Stimulated activated CD4-positive, alpha-beta T cell treated with anti-CD3 and anti-CD28 coated beads, Interleukin-1b, Interleukin-23, amount 100 ng/mL, for 1 hour (primary cell): Measurements from ENCODE around the gene FNDC3B.
"Not testable (repeated sequence)": the region's sequence is repeated elsewhere in the genome, so short reads cannot be mapped to it uniquely, and the experiment has no call there.

Experiments
- DNase-seq, 2 donors: peaks; one replicate each; pipeline ENCODE4 v3.0.0-alpha.2; 2020; ENCODE audit warnings: low read depth in 2 of 2

The FNDC3B gene

DNA sequence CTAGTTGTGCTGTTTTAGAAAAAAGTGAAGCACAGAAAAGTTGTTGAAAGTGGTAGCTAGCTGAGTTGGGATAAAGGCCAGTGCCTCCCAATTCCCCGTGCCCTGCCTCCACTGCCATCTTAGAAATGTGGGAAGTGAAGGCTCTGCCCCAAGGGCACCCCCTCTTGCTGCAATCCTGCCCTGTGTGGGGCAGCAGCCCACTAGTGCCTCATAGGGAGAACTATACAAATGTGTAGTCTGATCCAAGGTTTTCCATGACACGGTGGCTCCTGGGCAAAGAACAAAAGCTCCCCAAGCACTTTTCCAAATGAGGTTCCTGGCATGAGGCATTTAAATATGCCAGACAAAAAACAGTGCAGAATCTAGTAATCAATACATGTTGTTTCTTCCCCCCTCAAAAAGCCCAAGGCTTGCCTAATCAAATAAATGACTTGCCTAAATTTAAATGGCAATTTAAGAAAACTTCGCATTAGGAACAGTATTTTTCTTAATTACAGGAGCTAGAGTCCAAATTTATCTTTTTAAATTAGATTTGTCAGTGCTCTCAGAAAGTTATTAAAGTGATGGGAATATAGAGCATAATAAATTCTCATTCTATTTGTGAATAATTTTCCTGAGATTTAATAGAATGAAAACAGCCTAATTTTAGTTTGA lies 325.1 kb downstream of the FNDC3B start:
- no peak for DNase-seq

DNA sequence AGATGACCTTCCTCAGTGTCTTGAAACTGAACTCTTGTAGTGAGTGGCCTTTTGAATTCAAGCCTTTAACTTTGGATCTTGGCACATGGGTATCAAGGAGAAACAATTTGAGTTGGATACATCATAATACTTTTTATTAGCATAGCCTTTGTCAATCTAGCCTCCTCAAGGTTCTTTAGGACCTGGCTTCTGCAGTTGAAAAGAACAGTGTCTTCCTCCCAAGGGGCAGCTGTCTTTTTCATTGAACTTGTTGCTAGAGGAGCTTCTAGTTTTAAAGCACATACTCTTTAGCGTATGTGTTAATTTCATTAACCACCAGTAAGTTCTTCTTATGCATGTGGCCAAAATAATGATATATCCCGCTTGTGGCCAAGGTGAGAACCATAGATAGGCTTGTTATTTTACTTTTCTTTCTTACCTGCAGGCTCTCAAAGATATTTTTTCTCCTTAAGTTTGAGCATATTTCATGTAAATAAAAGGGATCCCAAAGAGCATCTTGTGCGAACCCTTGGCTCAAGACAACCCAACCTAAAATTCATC lies 325.7 kb downstream of the FNDC3B start:
- DNase-seq: no peak

DNA sequence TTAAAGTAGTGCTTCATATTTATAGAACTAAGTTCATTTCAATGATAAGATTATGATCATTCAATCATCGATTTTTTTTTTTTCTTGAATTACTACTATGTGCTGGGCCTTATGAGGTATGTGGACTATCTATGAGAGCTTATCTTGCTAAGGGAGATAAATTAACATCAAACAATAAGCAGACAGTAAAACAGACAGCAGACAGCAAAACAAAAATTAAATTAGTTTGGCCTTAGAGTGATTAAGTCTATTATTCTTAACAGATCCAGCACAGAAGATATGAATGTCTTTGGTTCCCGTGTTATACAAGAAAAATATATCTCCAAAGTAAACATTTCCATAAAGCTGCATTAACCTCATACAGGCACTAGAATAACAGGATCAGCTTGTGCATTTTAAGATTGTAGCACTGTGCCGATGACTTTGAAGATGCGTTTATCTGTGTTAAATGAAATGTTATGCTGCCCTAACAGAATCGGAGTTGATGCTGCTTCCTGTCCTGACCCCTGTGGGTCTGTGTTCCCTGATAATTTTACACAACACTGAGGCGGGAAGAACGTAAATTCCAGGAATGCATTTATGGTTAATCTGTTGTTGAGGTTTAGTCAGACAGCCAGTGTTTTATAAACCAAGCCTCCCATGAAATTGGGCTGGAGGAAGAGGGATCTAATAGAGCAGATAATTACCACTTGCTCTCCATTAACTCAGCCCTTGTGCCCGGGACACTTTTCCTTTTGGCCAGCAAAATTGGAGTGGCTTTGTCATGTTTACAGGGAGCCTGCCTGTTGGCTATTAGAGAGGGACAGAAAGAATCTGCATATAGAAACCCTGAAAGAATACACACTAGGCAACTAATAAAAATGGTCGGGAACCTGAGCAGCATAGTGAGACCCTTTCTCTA lies 328.1 kb downstream of the FNDC3B start:
- no peak for DNase-seq

DNA sequence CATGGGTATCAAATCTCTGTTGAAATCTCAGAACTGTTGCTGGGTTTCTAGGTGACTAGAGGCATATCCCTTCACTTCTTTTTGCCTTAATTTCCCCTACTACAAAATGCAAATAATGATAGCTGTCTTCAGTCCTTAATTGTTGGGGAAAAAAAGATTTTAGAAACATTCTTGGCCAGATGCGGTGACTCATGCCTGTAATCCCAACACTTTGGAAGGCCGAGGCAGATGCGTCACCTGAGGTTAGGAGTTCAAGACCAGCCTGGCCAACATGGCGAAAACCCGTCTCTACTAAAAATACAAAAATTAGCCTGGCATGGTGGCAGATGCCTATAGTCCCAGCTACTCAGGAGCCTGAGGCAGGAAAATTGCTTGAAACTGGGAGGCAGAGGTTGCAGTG lies 329.2 kb downstream of the FNDC3B start:
- DNase-seq: not testable (repeated sequence)

DNA sequence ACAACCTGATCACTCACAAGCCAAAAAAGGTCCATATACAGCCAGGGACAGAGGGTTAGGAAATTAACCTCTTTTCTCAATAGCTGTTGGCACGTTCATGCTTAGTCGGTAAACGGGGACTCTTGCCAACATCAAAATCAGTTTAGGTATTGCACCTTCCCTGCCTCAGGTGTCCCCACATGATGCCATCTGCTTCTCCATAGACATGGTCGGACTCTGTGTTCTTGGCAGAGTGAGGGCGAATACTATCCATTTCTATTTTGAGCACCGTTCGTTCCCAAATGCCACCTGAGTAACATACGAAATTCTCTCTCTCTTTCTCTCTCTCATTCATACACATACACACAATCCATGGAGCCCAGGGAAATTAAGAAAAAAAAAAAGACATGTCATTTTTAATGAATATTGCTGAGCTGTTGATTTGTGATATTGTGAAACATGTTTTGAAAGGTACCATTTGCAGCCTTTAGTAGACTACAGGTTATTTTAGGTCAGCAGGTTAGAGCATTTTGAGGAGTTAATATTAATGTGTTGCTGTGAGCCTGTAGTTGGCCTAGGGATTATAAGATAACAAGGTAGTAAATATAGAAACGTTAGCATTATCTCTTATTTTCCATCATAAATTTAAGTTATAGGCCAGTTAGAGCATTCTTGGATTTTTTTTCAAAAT lies 330.3 kb downstream of the FNDC3B start:
- no peak for DNase-seq

DNA sequence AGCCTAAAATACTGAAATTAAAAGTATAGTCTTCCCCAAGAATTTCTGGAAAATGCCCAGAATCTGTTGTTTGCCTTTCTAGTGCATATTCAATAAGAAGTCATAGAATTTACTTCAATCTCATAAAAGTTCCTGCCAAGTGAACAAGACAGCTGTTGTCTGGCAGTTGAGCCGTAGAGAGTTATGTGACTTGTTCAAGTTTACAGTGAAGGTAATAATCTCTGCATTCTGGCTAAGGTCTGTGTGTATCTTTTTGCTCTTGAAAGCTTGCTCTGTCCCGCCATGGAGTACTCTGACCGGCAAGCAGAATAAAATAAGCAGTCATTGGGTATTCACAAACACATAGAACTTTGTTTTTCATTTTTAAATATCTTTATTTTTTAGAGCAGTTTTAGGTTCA lies 331.0 kb downstream of the FNDC3B start:
- no peak for DNase-seq

DNA sequence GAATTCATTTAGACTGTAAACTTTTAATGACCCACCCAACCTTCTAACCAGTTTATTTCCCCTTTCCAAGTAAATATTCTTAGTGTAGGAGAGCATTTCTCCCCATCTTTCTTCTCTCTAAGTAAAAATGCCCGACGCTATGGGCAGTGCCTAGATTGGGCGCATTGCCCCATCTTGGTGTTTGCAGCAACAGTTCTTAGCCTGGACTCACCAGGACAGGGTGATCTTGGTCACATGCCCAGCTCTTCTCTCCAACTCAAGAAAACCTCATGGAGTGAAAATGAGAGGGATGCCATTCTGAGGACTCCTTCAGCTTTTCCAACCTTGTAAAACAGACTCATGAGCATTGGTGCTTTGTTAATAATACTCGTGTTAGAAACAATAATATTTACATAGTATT lies 332.2 kb downstream of the FNDC3B start:
- DNase-seq: no peak

DNA sequence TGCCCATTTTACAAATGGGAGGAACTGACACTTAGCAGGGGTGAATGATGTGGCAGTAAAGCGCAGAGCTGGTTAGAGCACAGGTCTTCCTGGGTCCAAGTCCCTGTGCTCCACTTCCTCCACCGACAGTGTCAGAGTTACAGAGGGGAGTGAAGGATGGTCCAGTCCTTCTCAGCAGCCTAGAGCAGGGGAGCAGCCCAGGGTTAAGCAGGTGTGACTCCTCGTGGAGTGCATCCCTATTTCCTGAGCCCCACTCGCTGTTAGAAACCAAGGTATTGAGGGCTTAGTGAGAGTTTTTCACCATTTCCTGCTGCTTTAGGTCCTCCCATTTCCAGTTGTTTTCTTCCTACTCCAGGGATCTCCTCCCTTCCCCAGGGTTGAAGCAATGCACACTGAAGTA lies 333.5 kb downstream of the FNDC3B start:
- DNase-seq: no peak

DNA sequence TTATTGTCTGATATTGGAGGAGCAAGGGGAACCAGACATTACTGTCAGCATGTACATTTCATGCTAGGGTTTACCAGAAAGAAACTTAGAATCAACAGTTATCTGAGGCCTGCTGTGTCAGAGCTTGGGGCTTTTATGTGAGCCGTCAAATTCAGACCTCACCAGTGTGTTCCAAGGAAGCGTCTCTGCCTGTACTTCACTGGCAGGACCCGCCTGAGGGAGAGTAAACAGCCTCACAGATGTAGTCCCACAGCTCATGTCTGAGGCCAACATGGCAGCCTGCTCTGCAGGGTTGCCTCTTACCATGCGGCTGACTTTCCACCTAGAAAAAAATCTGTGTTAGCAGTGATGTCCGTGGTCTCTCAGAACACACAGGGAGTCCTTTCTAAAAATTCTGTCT lies 334.5 kb downstream of the FNDC3B start:
- no peak for DNase-seq

DNA sequence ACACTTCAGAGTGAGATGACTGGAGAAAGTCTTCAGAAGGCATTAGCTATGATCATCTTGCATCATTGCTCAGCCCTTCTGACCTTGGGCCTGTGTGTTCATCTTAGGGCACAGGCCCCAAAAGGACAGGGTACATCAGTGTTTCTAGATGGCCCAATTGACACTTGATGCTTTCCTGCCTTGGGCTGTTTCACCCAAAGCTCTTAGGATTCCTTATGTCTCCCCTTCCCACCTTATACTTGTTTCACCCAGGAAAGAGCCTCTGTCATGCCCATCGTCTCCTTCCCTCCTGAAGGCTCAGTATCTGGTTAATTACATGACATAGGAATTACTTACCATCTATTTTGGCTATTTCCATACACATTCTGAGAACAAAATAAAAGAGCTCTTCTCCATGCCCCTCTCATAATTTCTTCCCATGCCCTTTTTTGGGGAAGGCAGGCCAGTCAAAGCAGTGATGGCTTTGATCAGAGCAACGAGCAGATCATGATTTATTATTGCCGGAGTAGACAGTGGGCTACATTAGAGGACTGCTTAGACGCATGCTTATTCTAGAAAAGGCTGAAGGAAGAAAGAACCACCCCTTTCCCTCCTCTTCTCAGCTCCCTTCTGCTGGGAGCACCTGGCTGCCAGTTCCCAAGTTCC lies 335.9 kb downstream of the FNDC3B start:
- no peak for DNase-seq

DNA sequence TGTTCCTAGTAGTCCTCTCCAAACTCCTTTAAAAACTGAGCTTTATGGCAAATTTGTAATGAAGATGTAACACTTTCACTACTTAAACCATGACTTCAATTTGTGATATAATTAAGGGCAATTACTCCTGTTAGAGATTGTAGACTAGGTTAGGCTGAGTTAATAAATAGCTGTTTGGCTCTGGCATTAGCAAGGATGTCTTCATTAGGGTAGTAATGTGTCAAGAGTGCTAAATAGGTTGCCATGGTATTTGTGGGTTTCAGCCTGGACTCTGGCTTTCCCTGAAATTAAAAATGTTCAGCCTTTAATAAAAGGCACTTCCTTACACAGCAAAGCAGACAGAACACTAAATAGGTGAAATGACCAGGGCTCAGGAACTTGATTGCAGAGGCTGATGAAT lies 337.0 kb downstream of the FNDC3B start:
- DNase-seq: no peak

DNA sequence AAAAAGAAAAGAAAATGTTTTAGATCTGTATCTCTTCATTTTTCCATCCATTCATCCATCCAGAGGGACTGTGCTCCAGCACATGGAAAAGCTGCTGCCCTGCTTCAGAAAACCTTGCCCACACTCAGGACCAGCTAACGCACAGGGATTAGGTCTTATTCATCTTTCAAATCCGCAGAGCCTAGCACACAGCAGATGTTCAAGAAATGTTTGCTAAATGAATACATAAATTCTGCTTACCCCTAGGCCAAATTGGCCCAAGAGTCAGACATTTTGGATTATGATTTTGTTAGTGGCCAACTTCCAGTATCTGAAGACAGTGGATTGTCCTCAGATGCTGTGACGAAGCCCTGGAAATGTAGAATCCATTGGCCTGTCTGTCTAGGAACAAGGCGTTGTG lies 337.5 kb downstream of the FNDC3B start:
- no peak for DNase-seq

DNA sequence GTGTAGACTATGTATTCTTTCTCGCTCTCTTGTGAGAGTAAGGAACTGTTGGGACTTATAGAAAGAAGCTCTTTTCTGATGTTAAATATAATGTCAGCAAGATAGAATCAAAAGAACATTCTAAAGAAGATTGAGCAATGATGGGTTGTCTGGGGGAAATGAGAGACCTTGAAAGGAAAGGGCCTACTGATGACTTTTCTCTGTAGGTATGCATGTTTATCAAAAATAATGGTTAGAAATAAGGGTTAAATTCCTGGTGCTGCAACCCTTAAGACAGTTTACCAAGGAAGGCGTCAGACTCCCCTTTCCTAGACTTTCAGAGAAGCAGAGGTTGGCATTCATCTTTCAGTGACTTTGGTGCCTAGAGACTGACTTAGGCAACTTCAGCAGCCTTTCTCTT lies 339.1 kb downstream of the FNDC3B start:
- DNase-seq: no peak

DNA sequence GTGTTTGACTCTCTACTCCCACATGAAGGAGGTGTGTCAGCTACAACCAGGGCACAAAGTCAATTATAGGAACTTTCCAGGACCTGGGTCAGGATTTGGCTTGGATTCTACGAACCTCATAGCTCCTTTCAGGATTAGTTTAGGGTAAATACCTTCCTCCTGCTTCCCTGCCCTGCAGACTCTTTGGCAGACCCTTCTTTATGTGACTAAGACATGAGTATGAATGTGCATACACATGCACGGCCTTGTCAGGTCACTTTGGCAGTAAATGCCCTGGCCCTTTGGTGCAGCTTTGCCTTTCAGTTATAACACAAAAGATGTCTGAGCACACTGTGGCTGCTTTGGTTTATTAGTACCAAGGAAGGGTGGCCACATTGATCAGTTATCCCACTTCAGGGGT lies 340.0 kb downstream of the FNDC3B start:
- DNase-seq: no peak

DNA sequence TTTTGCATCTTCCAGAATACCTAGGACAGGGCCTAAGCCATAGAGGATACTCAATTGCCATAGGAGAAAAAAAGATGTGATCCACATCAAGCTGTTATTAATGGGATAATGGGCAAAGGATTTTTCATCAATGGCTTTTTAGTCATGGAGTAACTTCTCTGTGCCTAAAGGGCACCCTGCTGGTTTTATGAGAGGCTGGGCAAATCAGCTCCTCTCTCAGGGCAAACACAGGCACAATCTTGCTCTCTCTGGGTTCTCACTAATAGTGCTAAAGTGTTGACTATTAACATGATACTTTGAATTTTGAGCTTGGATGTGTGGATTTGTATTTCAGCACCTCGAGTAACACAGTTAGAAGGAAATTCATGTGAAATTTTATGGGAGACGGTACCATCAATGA lies 341.3 kb downstream of the FNDC3B start:
- no peak for DNase-seq

DNA sequence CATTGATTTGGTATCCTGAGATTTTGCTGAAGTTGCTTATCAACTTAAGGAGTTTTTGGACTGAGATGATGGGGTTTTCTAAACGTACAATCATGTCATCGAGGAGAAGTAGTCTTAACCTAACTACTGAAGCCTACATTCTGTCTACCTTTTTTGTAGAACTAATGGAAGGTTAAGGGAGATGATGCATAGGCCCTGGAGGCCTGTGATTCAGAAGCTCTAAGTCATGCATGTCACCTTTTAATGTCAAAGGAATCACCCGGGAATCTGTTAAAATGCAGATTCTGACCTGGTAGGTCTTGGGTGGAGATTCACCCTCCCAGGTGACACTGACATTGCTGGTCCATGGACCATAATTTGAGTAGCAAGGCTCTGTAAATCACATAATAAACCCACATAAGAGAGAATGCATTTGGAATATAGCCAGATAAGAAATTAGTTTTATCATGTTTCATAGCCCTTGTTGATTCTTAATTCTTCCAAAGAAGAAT lies 344.0 kb downstream of the FNDC3B start:
- DNase-seq: no peak

DNA sequence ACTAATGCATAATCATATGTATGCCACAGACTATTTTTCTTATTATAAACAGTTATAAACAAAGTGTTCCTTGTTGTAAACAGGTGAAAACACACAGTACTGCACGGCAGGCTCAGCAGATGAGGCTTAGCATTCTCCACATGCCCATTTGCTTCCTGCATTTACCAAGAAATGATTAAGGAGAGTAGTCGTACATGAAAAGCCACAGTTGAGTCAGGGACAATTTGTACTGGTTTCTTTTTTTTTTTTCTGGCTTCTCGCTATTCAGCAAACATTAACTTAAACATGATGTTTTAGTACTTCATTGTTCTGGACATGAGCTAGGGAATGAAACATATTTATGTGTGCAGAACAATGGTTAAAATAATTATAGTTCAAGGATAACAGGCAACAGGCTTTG lies 345.5 kb downstream of the FNDC3B start:
- no peak for DNase-seq

DNA sequence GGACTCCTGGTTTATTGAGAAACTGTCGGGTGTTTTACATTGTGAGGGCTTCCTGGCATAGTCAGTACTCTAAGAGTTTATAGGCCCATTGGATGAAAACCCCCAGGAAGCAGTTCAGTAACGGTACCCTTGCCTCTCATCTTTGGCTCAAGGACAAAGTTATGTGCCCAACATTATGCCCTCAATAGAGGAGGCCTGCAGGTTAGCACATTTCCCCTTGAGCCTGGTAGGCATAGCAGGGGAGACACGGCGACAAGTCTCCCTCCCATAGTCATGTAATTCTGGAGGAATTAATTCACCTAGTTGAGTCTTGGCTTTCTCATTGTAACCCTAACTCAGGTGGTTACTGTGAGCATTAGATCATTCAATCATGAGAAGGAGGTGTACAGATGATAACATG lies 348.4 kb downstream of the FNDC3B start:
- no peak for DNase-seq

DNA sequence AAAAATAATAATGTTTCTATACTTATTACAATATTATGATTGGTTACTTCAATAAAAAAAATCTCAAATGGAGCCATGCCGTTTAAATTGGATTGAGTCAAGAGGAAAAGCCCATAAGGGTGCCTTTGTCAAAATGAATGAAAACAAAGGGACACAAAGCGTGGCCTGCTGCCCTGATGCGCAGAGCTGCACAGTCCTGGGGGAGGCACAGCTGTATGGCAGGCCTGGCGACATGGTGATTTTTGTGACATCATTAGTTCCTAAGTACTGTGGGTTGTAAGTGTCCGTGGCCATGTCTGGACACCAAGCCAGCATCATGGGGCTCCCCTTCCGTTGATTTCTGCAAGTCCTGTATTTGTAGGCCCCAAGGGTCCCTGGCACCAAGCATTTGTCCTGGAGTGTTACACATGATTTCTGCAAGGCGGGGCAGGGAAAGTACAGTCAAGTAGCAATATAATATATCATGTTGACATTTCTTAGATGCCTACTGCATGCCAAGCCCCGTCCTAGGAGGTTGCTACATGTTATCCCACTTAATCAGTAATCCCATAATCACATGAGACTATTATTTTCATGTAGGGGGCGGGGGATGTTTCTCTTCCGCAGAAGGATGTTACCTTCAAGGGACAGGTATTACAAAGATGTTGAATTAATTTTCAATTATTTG lies 349.2 kb downstream of the FNDC3B start:
- no peak for DNase-seq

DNA sequence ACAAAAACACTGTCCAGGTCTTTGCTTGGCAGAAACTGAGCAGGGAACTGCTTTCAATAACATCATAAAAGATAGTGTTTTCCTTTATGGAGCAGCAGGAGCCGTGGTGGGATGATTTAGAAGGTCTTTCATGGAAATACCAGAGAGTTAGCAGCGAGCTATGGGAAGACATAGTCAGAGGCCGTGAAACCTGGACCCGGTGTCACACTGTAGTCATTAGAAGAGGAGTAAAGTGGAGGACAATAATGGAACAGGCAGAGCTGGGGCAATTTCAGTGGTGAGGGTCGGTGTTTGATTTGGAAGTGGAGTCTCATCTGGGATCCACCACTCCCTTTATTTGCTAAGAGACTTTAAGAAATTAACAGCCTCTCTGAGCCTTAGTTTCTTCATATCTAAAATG lies 351.4 kb downstream of the FNDC3B start:
- DNase-seq: no peak

DNA sequence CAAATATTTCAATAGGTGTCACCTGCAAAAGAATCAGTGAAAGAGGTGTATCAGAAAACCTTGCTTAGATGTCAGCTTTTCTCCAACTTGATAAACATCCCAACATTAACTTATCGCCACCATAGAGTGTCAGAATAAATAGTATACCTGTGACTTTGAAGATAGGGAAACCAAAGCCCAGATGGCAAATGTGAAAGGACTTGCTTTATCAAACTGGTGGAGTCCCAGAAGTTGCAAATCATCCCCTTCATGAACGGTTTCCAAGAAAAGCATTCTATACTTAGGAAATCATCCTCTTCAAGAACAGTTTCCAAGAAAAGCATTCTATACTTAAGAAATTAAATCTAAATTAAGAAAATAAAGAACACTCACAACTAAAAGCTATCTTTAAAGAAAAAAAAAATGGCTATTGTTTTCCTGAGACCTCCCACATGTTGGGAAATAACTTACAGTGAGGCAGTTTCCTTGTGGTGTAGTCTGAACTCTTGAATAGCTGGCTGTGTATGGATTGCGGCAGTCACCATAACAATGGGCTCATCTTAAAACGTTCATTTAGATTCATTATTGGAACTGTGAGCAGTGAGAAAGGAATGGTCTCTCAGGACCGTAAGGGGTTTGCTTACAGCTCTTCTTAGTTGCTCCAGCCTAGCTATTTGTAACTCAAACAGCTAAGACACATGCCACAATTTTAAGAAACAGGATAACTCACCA lies 352.4 kb downstream of the FNDC3B start:
- DNase-seq: no peak
